Mammary epithelial cell (primary cell): Measurements from ENCODE around the gene MRPL2.

Experiments
- CTCF ChIP-seq, 2 donors: IDR thresholded peaks in 1 of 2; conservative IDR thresholded peaks in 1 of 2; 2 replicates each; pipeline ENCODE4 v1.5.1; 2011 to 2012; ENCODE audit warnings: inconsistent platforms in 2 of 2, low read length in 2 of 2, mild to moderate bottlenecking in 2 of 2, control low read depth in 1 of 2, low read depth in 1 of 2; ENCODE audit not compliant: insufficient read depth in 1 of 2; ENCODE audit errors: extremely low read depth in 1 of 2
- EZH2 ChIP-seq: IDR thresholded peaks from 2 replicates; pipeline ENCODE4 v1.6.1; 2012; ENCODE audit warnings: low read length, inconsistent platforms, borderline replicate concordance

GRCh38 chr6:43091020-43091419, 31.8 kb upstream of the MRPL2 start:
- TF ChIP-seq CTCF (conservative IDR thresholded peaks at IDR 0.05 in 1 of 2, IDR thresholded peaks at IDR 0.05 in 1 of 2; ENCODE audit: extremely low read depth in 1 of 2, insufficient read depth in 1 of 2, low read depth in 1 of 2, low read length in 2 of 2) (no peak), EZH2 (no peak)
